HG03442 (cell line): ENCODE measurements around the gene RIMS4.

Experiments used
- ATAC-seq: cut with Tn5 transposase; IDR thresholded peaks from one replicate; pipeline ENCODE4 v1.9.1; 2021; ENCODE audit warnings: mild to moderate bottlenecking, moderate library complexity; ENCODE audit not compliant: unreplicated experiment

RIMS4 gene

GRCh38 chr20:44703956-44704488 lies 106.3 kb downstream of the RIMS4 start:
- no peak for ATAC-seq

GRCh38 chr20:44703183-44703925 lies 107.0 kb downstream of the RIMS4 start:
- ATAC-seq = no peak

- no peak for ATAC-seq
Observed at GRCh38 chr20:44702776-44703175, 107.6 kb downstream of the RIMS4 start.

GRCh38 chr20:44701858-44702256 lies 108.5 kb downstream of the RIMS4 start:
- no peak for ATAC-seq
